HepG2 (cell line): Measurements from ENCODE around the gene SHISA7. TPM values are rescaled to one million over a fixed set of nuclear protein-coding genes. Genes with fewer than 3 reads are reported as not detected.

Source experiments
- ARHGAP35 ChIP-seq: sonication (generic); formaldehyde crosslinking; IDR thresholded peaks from 2 replicates; pipeline ENCODE4 v1.9.0; 2022; ENCODE audit warnings: mild to moderate bottlenecking, inconsistent platforms, moderate library complexity, missing genetic modification reagents, borderline replicate concordance
- ATF2 ChIP-seq: sonication (generic); formaldehyde crosslinking; IDR thresholded peaks from 2 replicates; pipeline ENCODE4 v1.4.0; 2020; ENCODE audit warnings: missing genetic modification reagents
- ATF7-NPFF ChIP-seq: sonication (generic); formaldehyde crosslinking; IDR thresholded peaks from 2 replicates; pipeline ENCODE4 v1.8.1; 2023; ENCODE audit warnings: mild to moderate bottlenecking, low read depth, missing genetic modification reagents, moderate library complexity
- CBX1 ChIP-seq: IDR thresholded peaks from one replicate; pipeline ENCODE4 v1.6.1; 2016; ENCODE audit warnings: antibody characterized with exemption, low read depth
- CHD4 ChIP-seq: fragments of 200-600 bp; sonication (generic); IDR thresholded peaks from 2 replicates; pipeline ENCODE4 v1.7.0; 2017; ENCODE audit warnings: mild to moderate bottlenecking, low read length, borderline replicate concordance
- HNF4G ChIP-seq, 2 experiments: sonication (generic) in 1 of 2; formaldehyde crosslinking in 1 of 2; IDR thresholded peaks; 2 replicates each; pipeline versions ENCODE4 v1.4.0 to v1.6.1; 2011 to 2020; ENCODE audit warnings: borderline replicate concordance in 2 of 2, low read depth in 2 of 2, mild to moderate bottlenecking in 2 of 2, low read length in 1 of 2, missing genetic modification reagents in 1 of 2, moderate library complexity in 1 of 2
- KAT7 ChIP-seq: IDR thresholded peaks from 2 replicates; pipeline ENCODE4 v1.6.1; 2018; ENCODE audit warnings: borderline replicate concordance, missing compliant biosample characterization
- NRL ChIP-seq: sonication (generic); formaldehyde crosslinking; IDR thresholded peaks from 2 replicates; pipeline ENCODE4 v1.5.0; 2020; ENCODE audit warnings: missing genetic modification reagents, mild to moderate bottlenecking, moderate library complexity, borderline replicate concordance
- POLR2AphosphoS5 ChIP-seq: IDR thresholded peaks from 2 replicates; pipeline ENCODE4 v1.6.1; 2012; ENCODE audit warnings: low read depth, low read length
- PRDM15 ChIP-seq: sonication (generic); formaldehyde crosslinking; IDR thresholded peaks from 2 replicates; pipeline ENCODE4 v1.4.0; 2020; ENCODE audit warnings: missing genetic modification reagents
- RFX3 ChIP-seq: IDR thresholded peaks from 2 replicates; pipeline ENCODE4 v1.6.1; 2016; ENCODE audit warnings: missing biosample characterization, missing genetic modification reagents
- SAFB2 ChIP-seq: sonication (generic); formaldehyde crosslinking; IDR thresholded peaks from 2 replicates; pipeline ENCODE4 v1.5.1; 2020; ENCODE audit warnings: missing genetic modification reagents, low read depth, mild to moderate bottlenecking, borderline replicate concordance
- SMAD9 ChIP-seq: sonication (generic); formaldehyde crosslinking; IDR thresholded peaks from 2 replicates; pipeline ENCODE4 v1.5.1; 2020; ENCODE audit warnings: mild to moderate bottlenecking, missing genetic modification reagents
- SP2 ChIP-seq: sonication (generic); formaldehyde crosslinking; IDR thresholded peaks from 2 replicates; pipeline ENCODE4 v1.5.1; 2020; ENCODE audit warnings: mild to moderate bottlenecking, missing genetic modification reagents
- YEATS4 ChIP-seq: sonication (generic); formaldehyde crosslinking; IDR thresholded peaks from 2 replicates; pipeline ENCODE4 v1.4.0; 2020; ENCODE audit warnings: missing genetic modification reagents, borderline replicate concordance
- ZFX ChIP-seq: sonication (generic); formaldehyde crosslinking; IDR thresholded peaks from 2 replicates; pipeline ENCODE4 v1.4.0; 2020; ENCODE audit warnings: mild to moderate bottlenecking, low read depth, missing genetic modification reagents, moderate library complexity
- ZNF10 ChIP-seq: sonication (generic); formaldehyde crosslinking; IDR thresholded peaks from 2 replicates; pipeline ENCODE4 v1.4.0; 2020; ENCODE audit warnings: mild to moderate bottlenecking, low read depth, missing genetic modification reagents, borderline replicate concordance
- ZNF136 ChIP-seq: sonication (generic); formaldehyde crosslinking; IDR thresholded peaks from 2 replicates; pipeline ENCODE4 v1.8.1; 2022; ENCODE audit warnings: low read depth, mild to moderate bottlenecking, moderate library complexity, missing genetic modification reagents
- ZNF563 ChIP-seq: sonication (generic); formaldehyde crosslinking; IDR thresholded peaks from 2 replicates; pipeline ENCODE4 v1.8.0; 2022; ENCODE audit warnings: mild to moderate bottlenecking, moderate library complexity, missing genetic modification reagents
- ZNF589 ChIP-seq: sonication (generic); formaldehyde crosslinking; conservative IDR thresholded peaks from 2 replicates; pipeline ENCODE4 v1.8.0; 2022; ENCODE audit warnings: mild to moderate bottlenecking, moderate library complexity, missing genetic modification reagents
- ZNF724P ChIP-seq: sonication (generic); formaldehyde crosslinking; IDR thresholded peaks from 2 replicates; pipeline ENCODE4 v1.8.0; 2022; ENCODE audit warnings: missing genetic modification reagents, borderline replicate concordance
- ZNF75D ChIP-seq: sonication (generic); formaldehyde crosslinking; IDR thresholded peaks from 2 replicates; pipeline ENCODE4 v1.8.1; 2023; ENCODE audit warnings: missing genetic modification reagents, mild to moderate bottlenecking, borderline replicate concordance
- ZSCAN21 ChIP-seq: sonication (generic); formaldehyde crosslinking; IDR thresholded peaks from 2 replicates; pipeline ENCODE4 v1.8.0; 2022; ENCODE audit warnings: mild to moderate bottlenecking, missing genetic modification reagents, moderate library complexity, borderline replicate concordance
- polyA plus RNA-seq, 8 experiments: library from polyadenylated mRNA; depleted of rRNA in 3 of 8; stranded (reverse) in 7 of 8; unstranded in 1 of 8; fragments of >200 nt; fragmentation: Illumina TruSeq in 4 of 8; extraction: Trizol in 4 of 8; gene quantifications; 2 replicates each; pipeline versions ENCODE4 v1.2.1 to v1.2.3, GENCODE V29; 2011 to 2016; ENCODE audit warnings: low read depth in 4 of 8, missing spikeins in 1 of 8, mixed read lengths in 1 of 8; ENCODE audit not compliant: insufficient read depth in 1 of 8
- total RNA-seq, 5 experiments: library from RNA; depleted of rRNA; stranded (reverse); fragments of >200 nt; fragmentation: Illumina TruSeq; extraction: Trizol; gene quantifications; 2 replicates each; pipeline ENCODE4 v1.2.3, GENCODE V29; 2016; ENCODE audit warnings: low read depth in 1 of 5

Gene SHISA7
- total and polyA plus RNA-seq, 2 of the 13 experiments (the other 11 are each of a cell fraction or from before 2014, with no cell fraction given): not detected

- TF ChIP-seq ATF2 (peak; percentile 50; the same call in 1 of the 2 replicates), ZNF10 (CRISPR knock-in tag) (no peak), YEATS4 (CRISPR knock-in tag) (peak; percentile 75), RFX3 (CRISPR knock-in tag) (no peak), ZNF136 (CRISPR knock-in tag) (no peak; the same call in 1 of the 2 replicates), ZNF724P (CRISPR knock-in tag) (0 out of 2 replicates have a peak, but pooled peaks have one; percentile 28), POLR2AphosphoS5 (peak; percentile 76), ZNF563 (peak; percentile 75; the same call in 1 of the 2 replicates), HNF4G (IDR thresholded peaks at IDR 0.05; ENCODE audit: borderline replicate concordance, low read depth, low read length) (peak; percentile 78; the same call in 1 of the 2 replicates), HNF4G (CRISPR knock-in tag; IDR thresholded peaks at IDR 0.05; ENCODE audit: borderline replicate concordance, low read depth) (peak; percentile 35; the same call in 1 of the 2 replicates), SMAD9 (CRISPR knock-in tag) (0 out of 2 replicates have a peak, but pooled peaks have one; percentile 22), ZNF589 (no peak), ZFX (peak; percentile 84; the same call in 1 of the 2 replicates), CBX1 (peak; percentile 51), CHD4 (peak; percentile 100), PRDM15 (CRISPR knock-in tag) (no peak; the same call in 1 of the 2 replicates), ZNF75D (CRISPR knock-in tag) (no peak), SAFB2 (no peak), KAT7 (CRISPR knock-in tag) (peak; percentile 74; the same call in 1 of the 2 replicates), SP2 (peak; percentile 98), ARHGAP35 (CRISPR knock-in tag) (no peak), NRL (CRISPR knock-in tag) (0 out of 2 replicates have a peak, but pooled peaks have one; percentile 19), ATF7-NPFF (CRISPR knock-in tag) (peak; percentile 29), ZSCAN21 (CRISPR knock-in tag) (0 out of 2 replicates have a peak, but pooled peaks have one; percentile 50)
Observed at GRCh38 chr19:55461259-55461973, 18.3 kb upstream of the SHISA7 start, which contains the start of gene ISOC2 (continued).
